ENCODE measurements around the gene GYPB.
"Not testable (repeated sequence)": the region's sequence is repeated elsewhere in the genome, so short reads cannot be mapped to it uniquely, and the experiment has no call there.

DNA sequence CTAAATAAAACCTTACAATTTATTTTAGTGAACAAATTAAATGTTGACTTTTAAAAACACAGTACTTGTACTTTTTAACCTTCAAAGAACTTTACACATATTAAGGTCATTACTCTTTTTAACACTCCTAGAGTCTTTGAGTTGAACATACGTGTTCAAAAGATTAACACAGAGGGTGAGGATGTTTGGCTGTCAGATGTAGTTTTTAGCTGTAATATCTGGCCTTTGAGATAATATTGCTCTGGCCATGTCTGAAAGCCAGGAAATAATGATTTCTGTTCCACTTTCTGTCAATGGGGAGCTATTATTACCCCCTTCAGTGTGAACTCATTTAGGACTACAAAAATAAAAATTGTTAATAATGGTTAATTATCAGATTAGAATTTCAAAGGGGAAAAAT lies 71.7 kb downstream of the GYPB start:
- TF ChIP-seq, protein P1, sequence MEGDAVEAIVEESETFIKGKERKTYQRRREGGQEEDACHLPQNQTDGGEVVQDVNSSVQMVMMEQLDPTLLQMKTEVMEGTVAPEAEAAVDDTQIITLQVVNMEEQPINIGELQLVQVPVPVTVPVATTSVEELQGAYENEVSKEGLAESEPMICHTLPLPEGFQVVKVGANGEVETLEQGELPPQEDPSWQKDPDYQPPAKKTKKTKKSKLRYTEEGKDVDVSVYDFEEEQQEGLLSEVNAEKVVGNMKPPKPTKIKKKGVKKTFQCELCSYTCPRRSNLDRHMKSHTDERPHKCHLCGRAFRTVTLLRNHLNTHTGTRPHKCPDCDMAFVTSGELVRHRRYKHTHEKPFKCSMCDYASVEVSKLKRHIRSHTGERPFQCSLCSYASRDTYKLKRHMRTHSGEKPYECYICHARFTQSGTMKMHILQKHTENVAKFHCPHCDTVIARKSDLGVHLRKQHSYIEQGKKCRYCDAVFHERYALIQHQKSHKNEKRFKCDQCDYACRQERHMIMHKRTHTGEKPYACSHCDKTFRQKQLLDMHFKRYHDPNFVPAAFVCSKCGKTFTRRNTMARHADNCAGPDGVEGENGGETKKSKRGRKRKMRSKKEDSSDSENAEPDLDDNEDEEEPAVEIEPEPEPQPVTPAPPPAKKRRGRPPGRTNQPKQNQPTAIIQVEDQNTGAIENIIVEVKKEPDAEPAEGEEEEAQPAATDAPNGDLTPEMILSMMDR (IDR thresholded peaks at IDR 0.05), result not testable (repeated sequence)
- TF ChIP-seq POLR2A, POLR2AphosphoS5, EP300 (IDR thresholded peaks at IDR 0.05): not testable (repeated sequence)

All from sigmoid colon (tissue), 4 donors.